ENCODE data around the gene SCAMP4.

GRCh38 chr19:1910177-1910576, 5.0 kb downstream of the SCAMP4 start:
- TF ChIP-seq POLR2AphosphoS5 (IDR thresholded peaks at IDR 0.05): no peak
- TF ChIP-seq CTCF (IDR thresholded peaks at IDR 0.05): no peak
- no peak for TF ChIP-seq POLR2A (IDR thresholded peaks at IDR 0.05)
- no peak for TF ChIP-seq EP300 (IDR thresholded peaks at IDR 0.05)
